ENCODE data around the gene NEURL1B. TPM values are rescaled to one million over a fixed set of nuclear protein-coding genes. Genes with fewer than 3 reads are reported as not detected.
"Not testable (repeated sequence)": the region's sequence is repeated elsewhere in the genome, so short reads cannot be mapped to it uniquely, and the experiment has no call there.

NEURL1B gene
- total RNA-seq, 2 experiments from 2014 or later: 3.0 to 3.3 TPM

- Mint-ChIP-seq H3K4me1 (no peaks in the 10 kb centered on the region), H3K9me3 (peaks cover 6% of the 10 kb centered on the region), H3K36me3 (ENCODE audit: low read depth) (no peaks in the 10 kb centered on the region), H3K4me3 (no peak overlapping the region), H3K27me3 (peaks cover 2% of the 10 kb centered on the region), H3K27ac (no peak overlapping the region)
- POLR2A ChIA-PET: no interaction called here
- DNase-seq: no peak
- CTCF ChIA-PET: no interaction called here
Observed at GRCh38 chr5:172600571-172600970, 40.5 kb upstream of the NEURL1B start.

DNA sequence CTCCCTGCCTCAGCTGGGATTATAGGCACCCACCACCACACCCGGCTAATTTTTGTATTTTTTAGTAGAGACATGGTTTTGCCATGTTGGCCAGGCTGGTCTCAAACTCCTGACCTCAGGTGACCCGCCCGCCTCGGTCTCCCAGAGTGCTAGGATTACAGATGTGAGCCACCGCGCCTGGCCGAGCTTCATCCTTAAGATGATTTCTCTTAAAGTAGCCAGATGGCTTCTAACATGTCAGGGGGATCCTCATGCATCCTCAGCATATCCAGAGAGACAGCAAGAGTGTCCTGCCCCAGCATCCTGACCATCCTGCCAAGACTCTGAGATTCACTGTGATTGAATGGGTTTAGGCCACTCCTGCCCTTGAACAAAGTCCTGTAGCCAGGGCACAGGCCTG is 39.5 kb upstream of the NEURL1B start:
- DNase-seq, H3K27ac Mint-ChIP-seq, CTCF ChIA-PET: not testable (repeated sequence)

GRCh38 chr5:172602783-172603231 is 38.3 kb upstream of the NEURL1B start:
- H3K4me1 Mint-ChIP-seq: no peaks in the 10 kb centered on the region
- H3K27ac Mint-ChIP-seq: no peak overlapping the region
- POLR2A ChIA-PET: no interaction called here
- peaks cover 14% of the 10 kb centered on the region for H3K27me3 Mint-ChIP-seq
- no peak for DNase-seq
- H3K9me3 Mint-ChIP-seq: no peaks in the 10 kb centered on the region
- no peaks in the 10 kb centered on the region for H3K36me3 Mint-ChIP-seq (ENCODE audit: low read depth)
- CTCF ChIA-PET: no interaction called here
- H3K4me3 Mint-ChIP-seq: no peak overlapping the region

More for the DNA sequence above, 39.5 kb upstream of the NEURL1B start:
- H3K4me1 Mint-ChIP-seq; H3K36me3 Mint-ChIP-seq (ENCODE audit: low read depth); H3K4me3 Mint-ChIP-seq; POLR2A ChIA-PET; H3K9me3 Mint-ChIP-seq: not testable (repeated sequence)
- peaks cover 11% of the 10 kb centered on the region for H3K27me3 Mint-ChIP-seq

DNA sequence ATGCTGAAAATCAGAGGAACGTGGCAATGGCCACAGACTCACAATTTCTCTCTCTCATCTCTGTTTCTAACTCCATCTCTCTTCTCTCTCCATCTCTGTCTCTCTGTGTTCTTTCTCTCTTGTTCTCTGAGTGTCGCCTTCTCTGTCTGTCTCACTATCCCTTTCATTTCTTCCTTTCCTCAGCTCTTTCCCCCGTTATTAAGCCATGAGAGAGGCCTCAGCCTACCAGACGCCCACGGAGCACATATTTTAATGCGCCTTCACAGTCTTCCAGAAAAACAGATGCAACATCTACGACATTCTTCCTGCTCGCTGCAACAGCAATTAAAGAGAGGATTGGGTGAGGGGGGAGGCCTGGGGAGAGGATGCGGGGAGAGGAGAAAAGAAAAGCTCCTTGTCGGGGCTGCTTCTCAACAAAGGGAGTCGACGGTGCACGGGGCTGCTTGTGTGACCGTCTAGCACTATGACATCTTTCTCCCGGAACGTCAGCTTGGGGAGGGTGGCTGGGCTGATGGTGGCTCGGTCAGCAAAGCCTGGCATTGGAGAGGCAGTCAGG is 37.7 kb upstream of the NEURL1B start:
- no peak overlapping the region for H3K27ac Mint-ChIP-seq
- peaks cover 19% of the 10 kb centered on the region for H3K27me3 Mint-ChIP-seq
- H3K9me3 Mint-ChIP-seq: no peaks in the 10 kb centered on the region
- H3K36me3 Mint-ChIP-seq (ENCODE audit: low read depth): no peaks in the 10 kb centered on the region
- no peak overlapping the region for H3K4me3 Mint-ChIP-seq
- ChIA-PET POLR2A (no interaction called here), CTCF (no interaction called here)
- no peaks in the 10 kb centered on the region for H3K4me1 Mint-ChIP-seq
- no peak for DNase-seq

DNA sequence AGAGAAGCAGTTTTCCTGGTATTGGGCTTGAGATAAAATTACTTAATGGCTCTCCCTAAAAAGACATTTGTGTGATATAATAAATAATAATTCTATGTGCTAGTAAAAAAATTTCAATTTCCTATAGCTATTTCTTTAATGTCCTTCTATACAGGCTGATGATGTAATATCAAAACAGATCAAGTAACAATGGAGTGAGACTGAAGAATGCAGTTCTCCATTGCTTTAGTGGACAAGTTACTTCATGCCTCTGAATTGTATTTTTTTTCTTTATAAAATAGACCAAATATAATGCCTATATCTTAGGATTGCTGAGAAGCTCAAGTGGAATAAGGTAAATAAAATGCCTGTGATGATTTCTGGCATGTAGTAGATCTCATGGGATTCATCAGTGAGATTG is 35.6 kb upstream of the NEURL1B start:
- H3K27me3 Mint-ChIP-seq: peaks cover 19% of the 10 kb centered on the region
- POLR2A ChIA-PET: no interaction called here
- H3K27ac Mint-ChIP-seq: no peak overlapping the region

DNA sequence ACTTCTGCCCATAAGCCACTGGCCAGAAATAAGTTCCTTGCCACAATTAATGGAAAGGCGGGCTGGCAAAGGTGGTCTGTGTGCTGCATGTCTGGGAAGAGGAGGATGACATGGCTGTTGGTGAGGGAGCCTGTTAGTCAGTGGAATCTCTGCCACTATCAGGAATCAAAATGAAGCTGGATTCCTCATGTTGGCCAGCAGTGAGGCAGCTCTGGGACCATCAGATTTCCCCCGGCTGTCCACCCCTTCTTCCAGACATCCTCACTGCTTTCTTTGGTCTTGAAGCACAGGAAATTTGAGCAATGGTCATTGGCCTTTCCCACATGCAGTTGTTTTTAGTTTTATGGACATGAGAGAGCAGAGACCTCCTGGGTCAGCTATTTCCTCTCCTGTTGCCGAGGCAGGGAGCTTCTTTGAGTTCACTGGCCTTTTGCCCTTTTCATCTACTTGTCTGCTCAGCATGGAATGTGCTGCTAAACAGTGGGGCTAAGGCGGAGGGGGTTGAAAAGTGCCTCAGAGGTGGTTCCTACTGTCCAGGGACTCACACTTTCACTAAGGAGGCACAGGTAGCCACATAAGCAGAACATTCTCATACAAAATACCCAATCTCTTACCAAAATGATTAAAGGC is 34.8 kb upstream of the NEURL1B start:
- ChIA-PET POLR2A (no interaction called here), CTCF (no interaction called here)
- Mint-ChIP-seq H3K27ac (no peak overlapping the region), H3K27me3 (peaks cover 19% of the 10 kb centered on the region), H3K4me3 (no peak overlapping the region), H3K9me3 (no peaks in the 10 kb centered on the region), H3K4me1 (no peaks in the 10 kb centered on the region), H3K36me3 (ENCODE audit: low read depth) (no peaks in the 10 kb centered on the region)
- no peak for DNase-seq

More for the DNA sequence above, 35.6 kb upstream of the NEURL1B start:
- Mint-ChIP-seq H3K4me3 (no peak overlapping the region), H3K9me3 (no peaks in the 10 kb centered on the region), H3K4me1 (no peaks in the 10 kb centered on the region), H3K36me3 (ENCODE audit: low read depth) (no peaks in the 10 kb centered on the region)
- no peak for DNase-seq
- CTCF ChIA-PET: no interaction called here

DNA sequence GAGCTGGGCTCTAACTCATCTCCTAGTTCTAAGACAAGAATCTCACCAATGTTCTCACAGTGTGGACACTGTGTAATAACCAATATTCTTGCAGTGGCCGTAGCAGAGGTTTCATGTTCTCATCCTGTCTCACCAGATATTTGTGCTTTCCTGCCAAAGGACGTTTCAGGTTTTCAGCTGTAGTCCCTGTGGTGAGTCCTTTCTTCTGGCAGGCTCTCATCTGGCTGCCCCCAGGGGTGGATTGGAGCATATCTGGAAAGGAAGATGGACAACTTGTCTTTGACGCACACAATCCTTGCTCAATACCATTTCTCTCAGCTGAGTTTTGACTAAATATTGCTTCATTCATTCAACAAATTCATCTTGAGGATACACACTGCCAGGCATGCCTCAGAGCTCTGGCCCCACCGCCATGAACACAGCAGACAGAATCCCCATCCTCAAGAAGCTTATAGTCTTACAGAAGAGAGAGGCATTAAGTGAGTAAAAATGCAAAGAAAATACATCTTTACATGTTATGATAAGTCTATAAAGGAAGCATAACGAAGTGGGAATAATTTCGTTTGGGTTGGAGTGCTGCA is 33.8 kb upstream of the NEURL1B start:
- no peaks in the 10 kb centered on the region for H3K4me1 Mint-ChIP-seq
- ChIA-PET CTCF (interaction anchor here (0.6 kb wide), 1 partner anchor 401 kb away, joined by 3 read pairs; no protein-coding TSS in a partner anchor), POLR2A (no interaction called here)
- H3K36me3 Mint-ChIP-seq (ENCODE audit: low read depth): no peaks in the 10 kb centered on the region
- H3K4me3 Mint-ChIP-seq: no peak overlapping the region
- H3K9me3 Mint-ChIP-seq: no peaks in the 10 kb centered on the region
- H3K27ac Mint-ChIP-seq: no peak overlapping the region
- DNase-seq: no peak
- H3K27me3 Mint-ChIP-seq: peaks cover 19% of the 10 kb centered on the region

- Mint-ChIP-seq H3K27ac (no peak overlapping the region), H3K27me3 (peaks cover 21% of the 10 kb centered on the region), H3K4me3 (no peak overlapping the region), H3K36me3 (ENCODE audit: low read depth) (no peaks in the 10 kb centered on the region), H3K9me3 (no peaks in the 10 kb centered on the region), H3K4me1 (no peaks in the 10 kb centered on the region)
- CTCF ChIA-PET: no interaction called here
- POLR2A ChIA-PET: no interaction called here
- no peak for DNase-seq
Observed at GRCh38 chr5:172608773-172609172, 32.3 kb upstream of the NEURL1B start.

GRCh38 chr5:172610643-172611042 is 30.4 kb upstream of the NEURL1B start:
- POLR2A ChIA-PET: no interaction called here
- no peak overlapping the region for H3K27ac Mint-ChIP-seq
- no peaks in the 10 kb centered on the region for H3K36me3 Mint-ChIP-seq (ENCODE audit: low read depth)
- no peaks in the 10 kb centered on the region for H3K4me1 Mint-ChIP-seq
- CTCF ChIA-PET: no interaction called here
- H3K27me3 Mint-ChIP-seq: peaks cover 19% of the 10 kb centered on the region
- no peak for DNase-seq
- no peak overlapping the region for H3K4me3 Mint-ChIP-seq
- no peaks in the 10 kb centered on the region for H3K9me3 Mint-ChIP-seq

DNA sequence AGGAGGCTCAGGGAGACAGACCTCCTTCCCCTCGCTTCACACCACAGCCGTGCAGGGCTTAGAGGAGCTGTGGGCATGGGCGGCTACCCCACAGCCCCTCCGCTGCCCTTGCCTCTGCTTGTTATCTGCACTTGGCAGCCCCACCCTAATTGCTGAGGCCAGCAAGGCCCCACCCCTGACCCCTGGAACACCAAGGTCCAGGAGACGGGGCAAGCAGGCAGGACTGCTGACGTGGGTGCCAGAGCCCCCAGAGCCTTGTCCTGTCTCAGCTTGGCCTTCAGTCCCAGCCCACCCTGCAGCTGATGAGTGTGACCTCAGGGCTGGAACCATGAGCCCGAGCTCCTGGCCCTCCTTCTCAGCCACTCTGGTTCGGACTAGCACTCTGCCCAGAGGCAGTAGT is 29.1 kb upstream of the NEURL1B start:
- CTCF ChIA-PET: no interaction called here
- Mint-ChIP-seq H3K27me3 (peaks cover 13% of the 10 kb centered on the region), H3K9me3 (no peaks in the 10 kb centered on the region), H3K4me1 (no peaks in the 10 kb centered on the region), H3K27ac (no peak overlapping the region), H3K4me3 (no peak overlapping the region), H3K36me3 (ENCODE audit: low read depth) (no peaks in the 10 kb centered on the region)
- POLR2A ChIA-PET: no interaction called here
- no peak for DNase-seq

DNA sequence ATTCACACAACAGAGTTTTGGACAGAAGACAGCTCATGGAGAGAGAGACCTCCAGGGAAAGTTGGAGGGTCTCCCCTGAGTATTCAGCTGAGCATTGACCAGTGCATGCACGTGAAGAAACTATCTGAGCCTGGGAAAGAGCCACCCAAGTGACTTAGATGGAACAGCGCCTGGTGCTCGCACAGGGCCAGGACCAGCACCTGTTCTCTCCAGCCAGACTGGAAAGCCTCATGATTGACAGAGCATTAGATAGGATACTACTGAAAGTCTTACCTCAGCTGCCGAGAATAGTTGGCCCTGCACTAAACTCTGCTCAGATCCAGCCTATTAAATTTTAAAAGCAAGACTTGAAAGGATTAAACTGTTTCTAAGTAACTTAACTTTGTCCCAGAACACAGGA is 28.3 kb upstream of the NEURL1B start:
- ChIA-PET CTCF (no interaction called here), POLR2A (no interaction called here)
- DNase-seq: no peak
- Mint-ChIP-seq H3K9me3 (no peaks in the 10 kb centered on the region), H3K4me3 (no peak overlapping the region), H3K27me3 (peaks cover 9% of the 10 kb centered on the region), H3K4me1 (no peaks in the 10 kb centered on the region), H3K36me3 (ENCODE audit: low read depth) (no peaks in the 10 kb centered on the region), H3K27ac (no peak overlapping the region)

DNA sequence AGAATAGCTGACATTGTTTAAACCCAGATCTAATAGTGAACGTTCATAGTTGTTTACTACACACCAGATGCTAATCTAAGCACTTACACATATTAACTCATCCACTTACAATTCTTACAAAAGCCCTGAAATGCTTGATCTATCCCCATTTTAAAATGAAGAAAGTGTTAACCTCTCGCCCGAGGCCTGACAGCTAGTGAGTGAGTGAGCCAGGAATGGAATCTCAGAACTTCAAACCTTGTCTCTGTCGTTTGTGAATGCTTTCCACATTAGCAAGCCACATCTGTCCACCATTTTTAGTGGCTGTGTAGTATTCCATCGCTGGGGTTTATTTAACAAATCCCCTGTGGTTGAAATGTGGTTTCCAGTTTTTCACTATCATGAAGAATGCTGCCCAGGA is 24.9 kb upstream of the NEURL1B start:
- no peak overlapping the region for H3K4me3 Mint-ChIP-seq
- H3K27ac Mint-ChIP-seq: no peak overlapping the region
- ChIA-PET CTCF (interaction anchor here (0.5 to 1.2 kb wide), 3 partner anchors 100 to 479 kb away, joined by 3 read pairs; no protein-coding TSS in a partner anchor), POLR2A (no interaction called here)
- H3K4me1 Mint-ChIP-seq: no peaks in the 10 kb centered on the region
- DNase-seq: no peak
- H3K27me3 Mint-ChIP-seq: peaks cover 7% of the 10 kb centered on the region
- H3K36me3 Mint-ChIP-seq (ENCODE audit: low read depth): no peaks in the 10 kb centered on the region
- no peaks in the 10 kb centered on the region for H3K9me3 Mint-ChIP-seq

GRCh38 chr5:172616730-172617129 is 24.3 kb upstream of the NEURL1B start:
- H3K27ac Mint-ChIP-seq: no peak overlapping the region
- no peak overlapping the region for H3K4me3 Mint-ChIP-seq
- H3K27me3 Mint-ChIP-seq: peaks cover 7% of the 10 kb centered on the region
- ChIA-PET POLR2A (no interaction called here), CTCF (interaction anchor here (0.5 to 1.2 kb wide), 2 partner anchors 148 to 478 kb away, joined by 3 read pairs; no protein-coding TSS in a partner anchor)
- no peak for DNase-seq
- no peaks in the 10 kb centered on the region for H3K36me3 Mint-ChIP-seq (ENCODE audit: low read depth)
- H3K9me3 Mint-ChIP-seq: no peaks in the 10 kb centered on the region
- H3K4me1 Mint-ChIP-seq: no peaks in the 10 kb centered on the region

GRCh38 chr5:172617817-172618216 is 23.2 kb upstream of the NEURL1B start:
- Mint-ChIP-seq H3K27me3 (peaks cover 5% of the 10 kb centered on the region), H3K4me1 (no peaks in the 10 kb centered on the region), H3K4me3 (no peak overlapping the region), H3K9me3 (no peaks in the 10 kb centered on the region), H3K27ac (no peak overlapping the region), H3K36me3 (ENCODE audit: low read depth) (no peaks in the 10 kb centered on the region)
- ChIA-PET CTCF (no interaction called here), POLR2A (no interaction called here)
- no peak for DNase-seq
